Esophagus muscularis mucosa (tissue), 4 donors: ENCODE measurements around the gene CFAP92. TPM values are rescaled to one million over a fixed set of nuclear protein-coding genes. Genes with fewer than 3 reads are reported as not detected.

Experiments
- DNase-seq: peaks from one replicate; pipeline ENCODE4 v3.0.0-alpha.2; 2017; ENCODE audit errors: extremely low spot score
- H3K27ac ChIP-seq, 4 donors: fragments of 200-600 bp; sonication (generic); replicated peaks in 1 of 4; 1 replicate in 3 of 4; 2 replicates in 1 of 4; pipeline ENCODE4 v1.5.1; 2016 to 2019; ENCODE audit warnings: mild to moderate bottlenecking in 1 of 4
- H3K27me3 ChIP-seq, 4 donors: fragments of 200-600 bp; sonication (generic); one replicate each; pipeline versions ENCODE4 v1.5.1 to v1.6.0; 2016 to 2019
- H3K36me3 ChIP-seq, 4 donors: fragments of 200-600 bp; sonication (generic); one replicate each; pipeline ENCODE4 v1.5.1; 2016 to 2019
- H3K4me1 ChIP-seq, 4 donors: fragments of 200-600 bp; sonication (generic); one replicate each; pipeline ENCODE4 v1.5.1; 2016 to 2019
- H3K4me3 ChIP-seq, 4 donors: fragments of 200-600 bp; sonication (generic); 1 replicate in 2 of 4; 2 replicates in 2 of 4; pipeline ENCODE4 v1.5.1; 2016 to 2019; ENCODE audit warnings: mild to moderate bottlenecking in 4 of 4, moderate library complexity in 1 of 4
- H3K9me3 ChIP-seq, 4 donors: fragments of 200-600 bp; sonication (generic); 1 replicate in 3 of 4; 2 replicates in 1 of 4; pipeline ENCODE4 v1.5.1; 2016 to 2019
- EP300 ChIP-seq: sonication (generic); formaldehyde crosslinking; IDR thresholded peaks from one replicate; pipeline ENCODE4 v1.6.1; 2017; ENCODE audit warnings: antibody characterized with exemption
- POLR2A ChIP-seq: fragments of 450-650 bp; IDR thresholded peaks from one replicate; pipeline ENCODE4 v1.6.1; 2017; ENCODE audit warnings: antibody characterized with exemption, moderate library complexity, mild to moderate bottlenecking, low read depth
- POLR2AphosphoS5 ChIP-seq, 2 donors: sonication (generic); formaldehyde crosslinking; IDR thresholded peaks; one replicate each; pipeline ENCODE4 v1.6.1; 2017; ENCODE audit warnings: antibody characterized with exemption in 2 of 2
- WGBS: methylation state at CpG from one replicate; pipeline ENCODE4 v1.1.5; 2018; 5-methylcytosine and 5-hydroxymethylcytosine counted together
- intact Hi-C: fragments of 100-400 bp; cut with DNase I; formaldehyde crosslinking; loops from one replicate; pipeline ENCODE4 v1.15.1; 2023
- total RNA-seq, 4 donors: library from RNA; depleted of rRNA; stranded (reverse); fragments of >200 nt; gene quantifications; one replicate each; pipeline versions ENCODE4 v1.1.0 to v1.2.1, GENCODE V29; 2016
- TF ChIP-seq, protein P1 (sequence below), 3 experiments: fragments of 200-600 bp in 2 of 3; fragments of 450-650 bp in 1 of 3; sonication (generic) in 2 of 3; IDR thresholded peaks; one replicate each; pipeline ENCODE4 v1.5.1; 2017 to 2019; ENCODE audit warnings: antibody characterized with exemption in 3 of 3, mild to moderate bottlenecking in 2 of 3, moderate library complexity in 1 of 3

Gene CFAP92
- total RNA-seq, 4 donors from 2014 or later = 0.19 to 1.2 (median 0.47) TPM

GRCh38 chr3:128907706-128908445 is 86.0 kb downstream of the CFAP92 start:
- Histone ChIP-seq H3K4me3 (no peak overlapping the region), H3K36me3 (peaks cover 90 to 100% (median 100%) of the 10 kb centered on the region in 4 donors), H3K9me3 (no peaks in the 10 kb centered on the region), H3K27me3 (no peaks in the 10 kb centered on the region), H3K27ac (no peak overlapping the region), H3K4me1 (no peaks in the 10 kb centered on the region)
- TF ChIP-seq POLR2AphosphoS5 (IDR thresholded peaks at IDR 0.05) = no peak
- no peak for TF ChIP-seq EP300
- no peak for TF ChIP-seq POLR2A
- TF ChIP-seq, protein P1, sequence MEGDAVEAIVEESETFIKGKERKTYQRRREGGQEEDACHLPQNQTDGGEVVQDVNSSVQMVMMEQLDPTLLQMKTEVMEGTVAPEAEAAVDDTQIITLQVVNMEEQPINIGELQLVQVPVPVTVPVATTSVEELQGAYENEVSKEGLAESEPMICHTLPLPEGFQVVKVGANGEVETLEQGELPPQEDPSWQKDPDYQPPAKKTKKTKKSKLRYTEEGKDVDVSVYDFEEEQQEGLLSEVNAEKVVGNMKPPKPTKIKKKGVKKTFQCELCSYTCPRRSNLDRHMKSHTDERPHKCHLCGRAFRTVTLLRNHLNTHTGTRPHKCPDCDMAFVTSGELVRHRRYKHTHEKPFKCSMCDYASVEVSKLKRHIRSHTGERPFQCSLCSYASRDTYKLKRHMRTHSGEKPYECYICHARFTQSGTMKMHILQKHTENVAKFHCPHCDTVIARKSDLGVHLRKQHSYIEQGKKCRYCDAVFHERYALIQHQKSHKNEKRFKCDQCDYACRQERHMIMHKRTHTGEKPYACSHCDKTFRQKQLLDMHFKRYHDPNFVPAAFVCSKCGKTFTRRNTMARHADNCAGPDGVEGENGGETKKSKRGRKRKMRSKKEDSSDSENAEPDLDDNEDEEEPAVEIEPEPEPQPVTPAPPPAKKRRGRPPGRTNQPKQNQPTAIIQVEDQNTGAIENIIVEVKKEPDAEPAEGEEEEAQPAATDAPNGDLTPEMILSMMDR (IDR thresholded peaks at IDR 0.05) = no peak
- 95% methylated on average over 3 of the region's 15 CpGs for WGBS
- intact Hi-C loops = no loop called here
- DNase-seq = no peak

- intact Hi-C loops = no loop called here
- H3K36me3 ChIP-seq = peaks cover 89 to 100% (median 100%) of the 10 kb centered on the region in 4 donors
- TF ChIP-seq POLR2AphosphoS5 (IDR thresholded peaks at IDR 0.05) = no peak
- TF ChIP-seq EP300 = no peak
- TF ChIP-seq POLR2A = no peak
- TF ChIP-seq, protein P1 (IDR thresholded peaks at IDR 0.05) = no peak
- H3K4me3 ChIP-seq = no peak overlapping the region
- WGBS = 51% methylated on average over 3 of the region's 7 CpGs
- no peaks in the 10 kb centered on the region for H3K4me1 ChIP-seq
- H3K9me3 ChIP-seq = no peaks in the 10 kb centered on the region
- H3K27me3 ChIP-seq = no peaks in the 10 kb centered on the region
- H3K27ac ChIP-seq = no peak overlapping the region
- DNase-seq = no peak
These were observed 86.9 kb downstream of the CFAP92 start for GRCh38 chr3:128906804-128907525.

DNA sequence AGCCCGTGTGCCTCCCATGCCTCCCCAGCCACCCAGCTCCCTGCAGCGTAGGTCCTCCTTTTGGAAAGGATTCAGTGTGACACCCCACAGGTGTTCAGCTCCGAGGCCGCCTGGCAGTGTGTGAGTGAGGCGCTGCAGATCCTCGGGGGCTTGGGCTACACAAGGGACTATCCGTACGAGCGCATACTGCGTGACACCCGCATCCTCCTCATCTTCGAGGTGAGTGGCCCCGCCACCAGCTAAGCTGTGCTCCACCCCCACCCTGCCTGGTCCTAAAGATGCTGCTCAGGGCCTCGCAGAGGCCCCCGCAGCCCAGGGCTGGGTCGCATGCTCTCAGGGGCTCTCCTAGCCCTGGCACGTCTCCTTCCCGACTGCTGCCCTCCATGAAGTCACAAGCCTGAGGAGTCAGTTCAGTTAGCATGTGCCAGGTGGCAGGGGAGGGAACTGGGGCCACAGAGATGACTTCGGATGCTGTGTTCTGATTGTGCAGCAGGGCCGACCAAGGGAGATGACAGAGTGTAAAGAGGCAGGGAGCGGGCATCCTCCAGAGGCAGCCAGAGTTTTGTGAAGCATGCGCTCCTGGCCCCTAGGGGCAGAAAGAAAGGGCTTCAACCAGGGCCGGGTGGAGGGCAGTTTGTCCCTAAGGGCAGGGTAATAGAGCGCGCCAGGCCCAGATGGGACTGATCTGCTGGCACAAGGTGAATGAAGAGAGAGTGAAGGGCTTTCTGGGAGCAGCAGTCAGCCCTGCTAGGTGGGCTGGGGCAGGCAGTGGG is 87.7 kb downstream of the CFAP92 start:
- no peaks in the 10 kb centered on the region for H3K9me3 ChIP-seq
- 90% methylated on average over 25 of the region's 25 CpGs for WGBS
- H3K27ac ChIP-seq = no peak overlapping the region
- DNase-seq = no peak
- no peak overlapping the region for H3K4me3 ChIP-seq
- H3K4me1 ChIP-seq = no peaks in the 10 kb centered on the region
- intact Hi-C loops = no loop called here
- TF ChIP-seq POLR2AphosphoS5 (IDR thresholded peaks at IDR 0.05) = no peak
- TF ChIP-seq POLR2A = no peak
- TF ChIP-seq, protein P1 (IDR thresholded peaks at IDR 0.05) = no peak
- H3K27me3 ChIP-seq = no peaks in the 10 kb centered on the region
- peaks cover 89 to 100% (median 100%) of the 10 kb centered on the region in 4 donors for H3K36me3 ChIP-seq

DNA sequence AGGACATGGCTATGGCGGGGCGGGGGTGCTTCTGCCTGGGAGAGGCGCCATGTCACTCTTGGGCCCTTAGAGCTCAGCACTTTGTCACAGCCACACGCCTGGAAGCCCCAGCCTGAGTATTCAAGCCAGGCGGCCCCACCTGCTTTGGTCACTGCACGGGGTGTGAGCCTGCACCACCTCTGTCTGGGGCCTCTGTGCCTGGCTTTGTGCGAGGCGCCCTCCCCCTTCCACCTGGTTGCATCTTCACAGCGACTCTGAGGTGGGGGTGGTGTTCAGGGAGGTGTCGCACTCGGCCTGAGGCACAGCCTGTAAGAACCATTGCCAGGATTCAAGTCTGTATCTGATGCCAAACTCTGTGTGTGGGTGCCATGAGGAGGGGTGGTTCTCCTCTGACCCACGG is 90.4 kb downstream of the CFAP92 start:
- 97% methylated on average over 5 of the region's 12 CpGs for WGBS
- no peaks in the 10 kb centered on the region for H3K27me3 ChIP-seq
- no peak overlapping the region for H3K27ac ChIP-seq
- DNase-seq = no peak
- H3K4me1 ChIP-seq = no peaks in the 10 kb centered on the region
- intact Hi-C loops = no loop called here
- peaks cover 85 to 100% (median 98%) of the 10 kb centered on the region in 4 donors for H3K36me3 ChIP-seq
- TF ChIP-seq, protein P1 (IDR thresholded peaks at IDR 0.05) = no peak
- TF ChIP-seq POLR2AphosphoS5 (IDR thresholded peaks at IDR 0.05) (no peak), POLR2A (no peak), EP300 (no peak)
- no peaks in the 10 kb centered on the region for H3K9me3 ChIP-seq
- no peak overlapping the region for H3K4me3 ChIP-seq
